ENCODE measurements around the gene ACTMAP. TPM values are rescaled to one million over a fixed set of nuclear protein-coding genes. Genes with fewer than 3 reads are reported as not detected.
"Not testable (repeated sequence)": the region's sequence is repeated elsewhere in the genome, so short reads cannot be mapped to it uniquely, and the experiment has no call there.

ACTMAP gene
- total RNA-seq, 6 experiments from 2014 or later: 2.9 to 11.2 (median 4.4) TPM

DNA sequence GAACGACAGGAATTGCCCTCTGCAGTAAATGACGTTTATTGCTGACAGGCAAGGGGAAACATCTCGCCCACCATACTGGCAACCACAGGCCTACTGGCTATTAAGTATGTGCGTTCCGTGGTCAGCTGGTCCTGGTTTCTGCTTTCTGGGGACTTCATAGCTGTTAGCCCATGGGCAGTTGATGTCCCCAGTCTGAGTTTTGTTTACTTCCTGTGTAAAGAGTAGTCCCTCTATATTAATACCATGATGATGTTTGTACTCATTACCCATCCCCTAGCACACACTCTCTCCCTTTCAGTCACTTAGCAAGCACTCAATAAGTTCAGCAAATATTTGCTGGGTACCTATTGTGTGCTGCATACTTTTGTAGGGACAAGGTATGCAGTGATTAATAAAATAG lies 18.6 kb upstream of the ACTMAP start:
- 85% methylated on average over 5 of the region's 5 CpGs for WGBS (ENCODE audit: insufficient coverage, low coverage, low lambda C conversion rate, missing lambda C conversion rate)
- no peak for ATAC-seq
- H3K9me3 ChIP-seq: no peaks in the 10 kb centered on the region

DNA sequence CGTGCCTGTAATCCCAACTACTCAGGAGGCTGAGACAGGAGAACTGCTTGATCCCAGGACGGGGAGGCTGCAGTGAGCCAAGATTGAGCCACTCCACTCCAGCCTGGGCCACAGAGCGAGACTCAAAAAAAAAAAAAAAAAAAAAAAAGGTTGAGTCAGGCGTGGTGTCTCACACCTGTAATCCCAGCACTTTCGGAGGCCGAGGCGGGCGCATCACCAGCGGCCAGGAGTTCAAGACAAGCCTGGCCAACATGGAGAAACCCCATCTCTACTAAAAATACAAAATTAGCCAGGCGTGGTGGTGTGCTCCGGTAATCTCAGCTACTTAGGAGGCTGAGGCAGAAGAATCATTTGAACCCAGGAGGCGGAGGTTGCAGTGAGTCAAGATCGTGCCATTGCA lies 16.1 kb upstream of the ACTMAP start:
- ATAC-seq; H3K27me3 ChIP-seq; H3K27ac ChIP-seq; H3K4me1 ChIP-seq; intact Hi-C loops (cut with DNase I); H3K9me3 ChIP-seq; H3K4me3 ChIP-seq; DNase-seq: not testable (repeated sequence)
- 86% methylated on average over 9 of the region's 13 CpGs for WGBS (ENCODE audit: insufficient coverage, low coverage, low lambda C conversion rate, missing lambda C conversion rate)
- peaks cover 22 to 56% (median 40%) of the 10 kb centered on the region in 4 donors for H3K36me3 ChIP-seq

More for the DNA sequence above, 18.6 kb upstream of the ACTMAP start:
- Histone ChIP-seq H3K4me1 (no peaks in the 10 kb centered on the region), H3K36me3 (peaks cover 8 to 32% (median 21%) of the 10 kb centered on the region in 4 donors), H3K27ac (no peak overlapping the region), H3K4me3 (no peak overlapping the region), H3K27me3 (no peaks in the 10 kb centered on the region)
- TF ChIP-seq POLR2A (IDR thresholded peaks at IDR 0.05): no peak
- TF ChIP-seq, protein P1, sequence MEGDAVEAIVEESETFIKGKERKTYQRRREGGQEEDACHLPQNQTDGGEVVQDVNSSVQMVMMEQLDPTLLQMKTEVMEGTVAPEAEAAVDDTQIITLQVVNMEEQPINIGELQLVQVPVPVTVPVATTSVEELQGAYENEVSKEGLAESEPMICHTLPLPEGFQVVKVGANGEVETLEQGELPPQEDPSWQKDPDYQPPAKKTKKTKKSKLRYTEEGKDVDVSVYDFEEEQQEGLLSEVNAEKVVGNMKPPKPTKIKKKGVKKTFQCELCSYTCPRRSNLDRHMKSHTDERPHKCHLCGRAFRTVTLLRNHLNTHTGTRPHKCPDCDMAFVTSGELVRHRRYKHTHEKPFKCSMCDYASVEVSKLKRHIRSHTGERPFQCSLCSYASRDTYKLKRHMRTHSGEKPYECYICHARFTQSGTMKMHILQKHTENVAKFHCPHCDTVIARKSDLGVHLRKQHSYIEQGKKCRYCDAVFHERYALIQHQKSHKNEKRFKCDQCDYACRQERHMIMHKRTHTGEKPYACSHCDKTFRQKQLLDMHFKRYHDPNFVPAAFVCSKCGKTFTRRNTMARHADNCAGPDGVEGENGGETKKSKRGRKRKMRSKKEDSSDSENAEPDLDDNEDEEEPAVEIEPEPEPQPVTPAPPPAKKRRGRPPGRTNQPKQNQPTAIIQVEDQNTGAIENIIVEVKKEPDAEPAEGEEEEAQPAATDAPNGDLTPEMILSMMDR (IDR thresholded peaks at IDR 0.05): no peak
- intact Hi-C loops (cut with DNase I): no loop called here
- no peak for DNase-seq

DNA sequence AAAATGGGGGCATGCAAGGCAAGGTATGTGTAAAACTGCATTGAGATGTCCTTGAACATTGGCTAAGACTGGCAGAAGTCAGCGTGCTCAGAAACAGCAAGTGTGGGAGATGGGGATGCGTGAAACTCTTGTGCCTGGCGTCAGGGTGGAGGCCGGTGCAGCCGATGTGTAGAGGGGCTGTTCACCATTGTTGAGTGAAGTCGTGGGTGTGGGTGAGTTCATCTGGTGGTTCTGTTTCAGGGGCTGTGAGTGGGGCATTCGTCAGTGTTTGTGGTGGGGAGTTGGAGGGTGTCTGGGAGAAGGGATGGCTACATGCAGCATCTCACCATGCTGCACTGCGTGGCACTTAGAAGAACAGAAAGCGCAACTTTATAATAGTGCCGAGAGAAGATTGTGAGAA lies 13.7 kb upstream of the ACTMAP start:
- 84% methylated on average over 9 of the region's 10 CpGs for whole genome bisulfite sequencing (ENCODE audit: insufficient coverage, low coverage, low lambda C conversion rate, missing lambda C conversion rate)
- no peak for DNase-seq
- Histone ChIP-seq H3K27ac (no peak overlapping the region), H3K4me3 (no peak overlapping the region), H3K9me3 (no peaks in the 10 kb centered on the region), H3K4me1 (no peaks in the 10 kb centered on the region), H3K27me3 (no peaks in the 10 kb centered on the region), H3K36me3 (peaks cover 31 to 81% (median 53%) of the 10 kb centered on the region in 4 donors)
- intact Hi-C loops (cut with DNase I): no loop called here
- no peak for ATAC-seq
- no peak for TF ChIP-seq POLR2A (IDR thresholded peaks at IDR 0.05)
- TF ChIP-seq, protein P1 (IDR thresholded peaks at IDR 0.05): no peak

DNA sequence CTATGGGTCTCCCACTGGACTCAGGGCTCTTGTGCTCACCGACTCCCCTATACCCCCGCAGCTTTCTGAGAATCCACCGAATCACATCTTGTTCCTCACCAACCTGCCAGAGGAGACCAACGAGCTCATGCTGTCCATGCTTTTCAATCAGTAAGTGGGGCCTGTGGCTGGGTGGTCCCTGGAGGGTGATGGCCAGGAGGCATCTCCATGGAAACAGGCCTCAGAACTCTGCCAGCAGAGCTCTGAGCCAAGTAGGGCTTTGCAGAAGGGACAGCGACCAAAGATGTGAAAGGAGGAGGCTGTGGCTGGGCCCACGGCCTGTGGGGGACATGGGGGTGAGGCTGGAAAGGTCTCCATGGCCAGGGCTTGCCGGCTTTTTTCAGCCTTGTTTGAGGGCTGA lies 13.2 kb upstream of the ACTMAP start:
- TF ChIP-seq POLR2A (IDR thresholded peaks at IDR 0.05): no peak
- TF ChIP-seq, protein P1 (IDR thresholded peaks at IDR 0.05): no peak
- WGBS (ENCODE audit: insufficient coverage, low coverage, low lambda C conversion rate, missing lambda C conversion rate): 100% methylated on average over 2 of the region's 7 CpGs
- no peaks in the 10 kb centered on the region for H3K4me1 ChIP-seq
- DNase-seq: no peak
- no peaks in the 10 kb centered on the region for H3K27me3 ChIP-seq
- H3K36me3 ChIP-seq: peaks cover 33 to 85% (median 55%) of the 10 kb centered on the region in 4 donors
- H3K4me3 ChIP-seq: no peak overlapping the region
- H3K9me3 ChIP-seq: no peaks in the 10 kb centered on the region
- intact Hi-C loops (cut with DNase I): no loop called here
- no peak overlapping the region for H3K27ac ChIP-seq
- ATAC-seq: no peak

DNA sequence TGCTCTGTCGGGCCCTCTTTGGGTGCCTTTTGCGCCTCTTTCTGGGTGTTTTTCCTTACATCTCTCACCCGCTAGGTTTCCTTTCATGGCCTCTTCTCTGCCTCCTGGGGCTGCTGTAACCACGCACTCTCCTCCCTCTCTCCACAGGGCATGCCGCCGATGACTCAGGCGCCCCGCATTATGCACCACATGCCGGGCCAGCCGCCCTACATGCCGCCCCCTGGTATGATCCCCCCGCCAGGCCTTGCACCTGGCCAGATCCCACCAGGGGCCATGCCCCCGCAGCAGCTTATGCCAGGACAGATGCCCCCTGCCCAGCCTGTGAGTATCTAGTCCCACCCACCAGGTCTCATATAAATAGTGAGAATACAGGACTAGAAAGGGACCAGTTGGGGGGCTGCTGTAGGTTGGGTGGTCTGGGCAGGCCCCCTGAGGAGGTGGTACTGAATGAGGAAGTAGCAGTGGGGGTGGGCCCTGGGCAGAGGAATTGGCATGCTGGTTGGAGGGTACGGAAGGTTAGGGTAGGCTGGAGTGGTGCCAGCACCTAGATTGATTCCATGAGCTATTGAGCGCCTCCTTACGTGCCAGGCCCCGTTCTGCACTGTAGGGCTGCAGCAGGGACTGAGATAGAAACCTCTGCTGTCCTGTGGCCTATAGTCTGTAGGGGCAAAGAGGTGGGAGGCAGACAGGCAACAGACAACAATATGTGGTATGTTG lies 12.6 kb upstream of the ACTMAP start:
- WGBS (ENCODE audit: insufficient coverage, low coverage, low lambda C conversion rate, missing lambda C conversion rate): 94% methylated on average over 5 of the region's 17 CpGs
- Histone ChIP-seq H3K27ac (peak overlapping the region in 2 of 3 donors; percentile 0 to 38), H3K4me1 (no peaks in the 10 kb centered on the region), H3K4me3 (no peak overlapping the region), H3K9me3 (no peaks in the 10 kb centered on the region), H3K36me3 (peaks cover 38 to 91% (median 60%) of the 10 kb centered on the region in 4 donors), H3K27me3 (no peaks in the 10 kb centered on the region)
- TF ChIP-seq, protein P1 (IDR thresholded peaks at IDR 0.05): no peak
- no peak for TF ChIP-seq POLR2A (IDR thresholded peaks at IDR 0.05)
- intact Hi-C loops (cut with DNase I): no loop called here
- ATAC-seq (no peak), DNase-seq (no peak)
